ENCODE data around the gene LYZL2.
"Not testable (repeated sequence)": the region's sequence is repeated elsewhere in the genome, so short reads cannot be mapped to it uniquely, and the experiment has no call there.

Gene LYZL2

DNA sequence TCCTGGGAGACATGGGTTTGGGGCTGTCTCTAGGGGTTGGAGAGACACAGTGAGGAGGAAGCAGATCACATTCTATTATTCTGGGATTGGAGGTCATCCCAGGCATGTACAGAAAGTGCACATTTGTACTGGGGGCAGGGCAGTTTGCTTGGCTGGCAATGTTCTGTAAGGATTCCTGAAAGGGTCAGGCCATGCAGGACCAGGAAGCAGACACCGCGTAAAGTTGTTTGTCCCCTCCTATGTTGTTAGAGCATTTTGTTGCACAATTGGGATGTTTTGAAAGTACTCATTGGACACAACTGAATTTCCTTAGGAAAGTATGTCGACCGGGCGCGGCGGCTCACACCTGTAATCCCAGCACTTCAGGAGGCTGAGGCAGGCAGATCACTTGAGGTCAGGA, 12.5 kb downstream of the LYZL2 start:
- DNase-seq (ENCODE audit: low spot score), result no peak
- TF ChIP-seq, protein P1, sequence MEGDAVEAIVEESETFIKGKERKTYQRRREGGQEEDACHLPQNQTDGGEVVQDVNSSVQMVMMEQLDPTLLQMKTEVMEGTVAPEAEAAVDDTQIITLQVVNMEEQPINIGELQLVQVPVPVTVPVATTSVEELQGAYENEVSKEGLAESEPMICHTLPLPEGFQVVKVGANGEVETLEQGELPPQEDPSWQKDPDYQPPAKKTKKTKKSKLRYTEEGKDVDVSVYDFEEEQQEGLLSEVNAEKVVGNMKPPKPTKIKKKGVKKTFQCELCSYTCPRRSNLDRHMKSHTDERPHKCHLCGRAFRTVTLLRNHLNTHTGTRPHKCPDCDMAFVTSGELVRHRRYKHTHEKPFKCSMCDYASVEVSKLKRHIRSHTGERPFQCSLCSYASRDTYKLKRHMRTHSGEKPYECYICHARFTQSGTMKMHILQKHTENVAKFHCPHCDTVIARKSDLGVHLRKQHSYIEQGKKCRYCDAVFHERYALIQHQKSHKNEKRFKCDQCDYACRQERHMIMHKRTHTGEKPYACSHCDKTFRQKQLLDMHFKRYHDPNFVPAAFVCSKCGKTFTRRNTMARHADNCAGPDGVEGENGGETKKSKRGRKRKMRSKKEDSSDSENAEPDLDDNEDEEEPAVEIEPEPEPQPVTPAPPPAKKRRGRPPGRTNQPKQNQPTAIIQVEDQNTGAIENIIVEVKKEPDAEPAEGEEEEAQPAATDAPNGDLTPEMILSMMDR (IDR thresholded peaks at IDR 0.05; ENCODE audit: extremely low read depth, missing control alignments), result no peak

DNA sequence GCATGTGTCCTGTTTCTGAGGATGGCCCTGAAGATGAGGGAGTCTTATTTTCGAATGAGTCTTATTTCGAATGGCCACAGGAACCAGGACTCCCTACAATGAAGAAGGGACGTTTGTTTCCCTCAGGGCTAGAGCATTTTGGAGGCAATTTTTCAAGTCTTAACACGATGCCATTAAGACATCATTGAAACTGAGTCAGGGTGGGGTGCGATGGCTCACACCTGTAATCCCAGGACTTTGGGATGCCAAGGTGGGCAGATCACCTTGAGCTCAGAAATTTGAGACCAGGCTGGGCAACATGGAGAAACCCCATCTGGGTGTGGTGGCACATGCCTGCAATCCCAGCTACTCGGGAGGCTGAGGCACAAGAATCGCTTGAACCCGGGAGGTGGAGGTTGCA, 18.5 kb downstream of the LYZL2 start:
- not testable (repeated sequence) for DNase-seq (ENCODE audit: low spot score)

DNA sequence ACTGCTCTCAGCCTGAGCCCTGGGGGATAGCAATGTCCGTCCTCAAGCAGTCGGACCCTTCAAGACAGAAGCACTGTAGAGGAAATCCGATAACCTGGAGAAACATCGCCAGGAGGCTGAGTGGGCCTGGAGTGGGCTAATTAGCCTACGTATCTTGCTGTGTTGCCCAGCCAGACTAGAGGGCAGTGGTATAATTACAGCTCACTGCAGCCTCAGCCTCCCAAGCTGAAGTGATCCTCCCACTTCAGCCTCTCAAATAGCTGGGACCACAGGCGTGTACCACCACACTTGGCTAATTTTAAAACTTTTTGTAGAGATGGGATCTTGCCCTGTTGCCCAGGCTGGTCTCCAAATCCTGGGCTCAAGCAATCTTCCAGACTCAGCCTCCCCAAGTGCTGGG, 21.7 kb downstream of the LYZL2 start:
- TF ChIP-seq, protein P1 (IDR thresholded peaks at IDR 0.05; ENCODE audit: extremely low read depth, missing control alignments), result no peak

DNA sequence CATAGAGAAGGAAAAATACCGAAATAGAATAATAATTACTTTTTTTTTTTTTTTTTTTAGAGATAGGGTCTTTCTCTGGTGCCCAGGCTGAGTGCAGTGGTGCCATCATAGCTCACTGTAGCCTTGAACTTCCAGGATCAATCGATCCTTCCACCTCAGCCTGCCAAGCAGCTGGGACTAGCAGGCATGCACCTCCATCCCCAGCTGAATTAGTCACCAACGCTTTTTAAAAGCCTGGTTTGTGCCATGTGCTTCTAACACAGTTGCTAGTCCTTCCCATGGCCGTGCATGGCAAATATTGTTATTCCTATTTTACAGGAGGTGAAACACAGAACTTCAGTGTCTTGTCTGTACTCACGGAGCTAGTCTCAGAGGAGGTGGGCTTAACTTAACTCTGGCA, 23.2 kb downstream of the LYZL2 start:
- no peak for DNase-seq (ENCODE audit: low spot score)
- TF ChIP-seq, protein P1 (IDR thresholded peaks at IDR 0.05; ENCODE audit: extremely low read depth, missing control alignments), result no peak

More for the DNA sequence above, 21.7 kb downstream of the LYZL2 start:
- DNase-seq (ENCODE audit: low spot score), result no peak

DNA sequence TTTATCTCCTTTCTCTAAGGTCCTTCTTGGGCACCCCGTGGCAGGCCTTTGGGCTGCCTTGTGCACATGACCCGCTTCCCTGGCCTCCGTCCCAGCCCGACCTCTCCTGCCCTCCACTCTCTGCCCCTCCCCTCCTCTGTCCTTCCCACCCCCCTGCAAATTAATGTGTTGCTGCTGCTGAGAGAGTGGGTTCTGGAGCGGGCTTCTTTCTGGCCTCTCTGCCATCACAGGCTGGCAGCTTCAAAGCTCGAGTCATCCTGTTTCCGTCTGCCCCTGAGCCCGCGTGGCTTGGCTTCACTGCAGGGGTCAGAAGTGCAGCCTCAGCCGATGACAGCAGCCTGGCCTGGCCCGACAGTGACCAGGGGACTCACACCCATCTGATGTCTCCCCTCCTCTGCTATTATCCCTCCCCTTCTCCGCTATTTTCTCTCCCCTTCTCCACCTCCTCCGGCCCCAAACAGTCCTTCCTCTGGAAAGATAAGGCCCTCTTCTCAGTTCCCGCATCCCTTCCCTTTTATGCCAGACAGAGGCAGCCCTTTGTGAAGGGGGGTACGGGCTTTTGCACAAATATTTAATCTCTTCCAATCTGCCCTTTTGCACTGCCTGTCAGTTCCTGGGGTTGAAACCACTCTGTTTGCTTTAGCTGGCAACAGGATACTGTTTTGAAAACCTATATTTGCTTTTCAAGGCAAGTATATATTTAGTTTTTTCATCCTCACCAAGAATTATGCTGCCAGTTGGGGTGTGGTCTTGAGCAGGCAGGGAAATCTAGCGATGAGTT, 24.0 kb downstream of the LYZL2 start:
- not testable (repeated sequence) for DNase-seq (ENCODE audit: low spot score)

DNA sequence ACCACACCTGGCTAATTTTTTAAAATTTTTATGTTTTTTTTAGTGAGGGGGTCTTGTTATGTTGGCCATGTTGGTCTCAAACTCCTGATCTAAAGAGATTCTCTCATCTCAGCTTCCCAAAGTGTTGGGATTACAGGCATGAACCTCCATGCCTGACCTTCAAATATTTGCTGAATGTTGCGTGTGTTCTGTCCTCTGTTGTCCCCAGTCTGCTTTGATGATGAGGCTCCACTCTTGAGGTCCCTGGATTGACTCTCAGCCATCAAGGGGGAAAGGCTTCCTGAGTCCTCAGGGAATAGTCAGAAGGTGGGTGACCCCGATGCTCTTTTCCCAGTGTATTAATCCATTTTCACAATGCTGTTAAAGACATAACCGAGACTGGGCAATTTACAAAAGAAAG, 26.0 kb downstream of the LYZL2 start:
- DNase-seq (ENCODE audit: low spot score), result no peak

DNA sequence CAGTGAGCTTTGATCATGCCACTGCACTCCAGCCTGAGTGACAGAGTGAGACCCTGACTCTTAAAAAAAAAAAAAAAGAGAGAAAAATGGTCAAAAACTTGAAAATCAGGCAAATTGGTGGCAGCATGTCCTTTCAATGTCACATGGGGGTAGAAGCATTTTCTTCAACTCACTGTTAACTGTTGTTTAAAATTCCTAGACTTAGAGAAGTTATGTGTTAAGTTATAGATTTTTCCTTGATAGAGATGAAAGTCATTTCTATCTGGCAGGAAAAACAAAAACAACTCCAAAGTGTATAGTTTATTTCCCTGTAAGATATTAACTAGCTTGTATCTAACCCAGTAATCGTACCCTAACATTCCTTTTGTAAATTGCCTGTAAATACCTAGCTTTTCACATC, 26.8 kb downstream of the LYZL2 start:
- DNase-seq (ENCODE audit: low spot score), result no peak
- TF ChIP-seq, protein P1 (IDR thresholded peaks at IDR 0.05; ENCODE audit: extremely low read depth, missing control alignments), result no peak

More for the DNA sequence above, 26.0 kb downstream of the LYZL2 start:
- TF ChIP-seq, protein P1 (IDR thresholded peaks at IDR 0.05; ENCODE audit: extremely low read depth, missing control alignments), result no peak

- TF ChIP-seq, protein P1 (IDR thresholded peaks at IDR 0.05; ENCODE audit: extremely low read depth, missing control alignments), result no peak
- no peak for DNase-seq (ENCODE audit: low spot score)
These were observed 29.5 kb downstream of the LYZL2 start for GRCh38 chr10:30600005-30600404.
